Measurements from ENCODE around the gene TELO2.

The TELO2 gene

GRCh38 chr16:1500465-1501150 lies 7.4 kb downstream of the TELO2 start:
- no peak for DNase-seq

GRCh38 chr16:1501630-1502029 lies 8.5 kb downstream of the TELO2 start:
- DNase-seq: no peak

GRCh38 chr16:1502092-1503004 lies 9.2 kb downstream of the TELO2 start:
- DNase-seq: no peak

GRCh38 chr16:1503110-1503955 lies 10.2 kb downstream of the TELO2 start:
- DNase-seq: no peak

- no peak for DNase-seq
These were observed 12.1 kb downstream of the TELO2 start for GRCh38 chr16:1505073-1505844.

- no peak for DNase-seq
These were observed 12.8 kb downstream of the TELO2 start for GRCh38 chr16:1505912-1506311.

GRCh38 chr16:1506494-1507213 lies 13.5 kb downstream of the TELO2 start:
- DNase-seq: no peak

- no peak for DNase-seq
These were observed 15.5 kb downstream of the TELO2 start for GRCh38 chr16:1508494-1509187.

- no peak for DNase-seq
These were observed 16.4 kb downstream of the TELO2 start for GRCh38 chr16:1509307-1510221.

GRCh38 chr16:1510272-1510671 lies 17.1 kb downstream of the TELO2 start:
- DNase-seq: no peak

GRCh38 chr16:1510941-1511351 lies 17.8 kb downstream of the TELO2 start:
- no peak for DNase-seq

- no peak for DNase-seq
These were observed 18.8 kb downstream of the TELO2 start for GRCh38 chr16:1511662-1512569.

GRCh38 chr16:1512774-1513173 lies 19.6 kb downstream of the TELO2 start:
- DNase-seq: no peak

- no peak for DNase-seq
These were observed 21.3 kb downstream of the TELO2 start for GRCh38 chr16:1514507-1514906.

- no peak for DNase-seq
These were observed 25.5 kb downstream of the TELO2 start for GRCh38 chr16:1518626-1519135.

GRCh38 chr16:1519831-1520230 lies 26.7 kb downstream of the TELO2 start:
- DNase-seq: no peak

- no peak for DNase-seq
These were observed 27.3 kb downstream of the TELO2 start for GRCh38 chr16:1520461-1520860.

GRCh38 chr16:1523581-1524245 lies 30.6 kb downstream of the TELO2 start:
- no peak for DNase-seq
